Epithelial cell of alveolus of lung (primary cell): Measurements from ENCODE around the gene SRSF8. TPM values are rescaled to one million over a fixed set of nuclear protein-coding genes. Genes with fewer than 3 reads are reported as not detected.

Source experiments
- total RNA-seq: library from RNA; depleted of rRNA; stranded (reverse); fragments of >200 nt; gene quantifications from 2 replicates; pipeline ENCODE4 v1.2.1, GENCODE V29; 2015

Gene SRSF8, protein sequence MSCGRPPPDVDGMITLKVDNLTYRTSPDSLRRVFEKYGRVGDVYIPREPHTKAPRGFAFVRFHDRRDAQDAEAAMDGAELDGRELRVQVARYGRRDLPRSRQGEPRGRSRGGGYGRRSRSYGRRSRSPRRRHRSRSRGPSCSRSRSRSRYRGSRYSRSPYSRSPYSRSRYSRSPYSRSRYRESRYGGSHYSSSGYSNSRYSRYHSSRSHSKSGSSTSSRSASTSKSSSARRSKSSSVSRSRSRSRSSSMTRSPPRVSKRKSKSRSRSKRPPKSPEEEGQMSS
- 16.0 and 22.1 TPM in 2 replicates for total RNA-seq

DNA sequence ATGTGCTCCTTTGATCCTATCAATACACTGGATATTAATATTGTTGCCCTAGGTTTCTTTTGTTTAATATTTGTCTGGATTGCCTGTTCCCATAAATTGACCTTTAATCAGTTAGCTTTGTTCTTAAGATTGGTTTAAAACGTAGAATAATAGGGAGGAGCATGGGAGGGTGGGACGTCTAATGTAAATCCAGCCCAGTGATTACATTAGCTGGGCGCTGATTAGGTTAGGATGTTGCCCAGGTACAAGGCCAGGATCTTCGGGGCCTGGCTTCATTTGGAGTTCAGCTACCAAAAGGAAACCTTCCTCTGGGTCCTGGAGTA lies at the start of gene SRSF8:
Gene SRSF8, plus strand, starts transcription at position 204 of the 323 bp plus-strand sequence. CDS start 308 bp downstream, outside the sequence.

DNA sequence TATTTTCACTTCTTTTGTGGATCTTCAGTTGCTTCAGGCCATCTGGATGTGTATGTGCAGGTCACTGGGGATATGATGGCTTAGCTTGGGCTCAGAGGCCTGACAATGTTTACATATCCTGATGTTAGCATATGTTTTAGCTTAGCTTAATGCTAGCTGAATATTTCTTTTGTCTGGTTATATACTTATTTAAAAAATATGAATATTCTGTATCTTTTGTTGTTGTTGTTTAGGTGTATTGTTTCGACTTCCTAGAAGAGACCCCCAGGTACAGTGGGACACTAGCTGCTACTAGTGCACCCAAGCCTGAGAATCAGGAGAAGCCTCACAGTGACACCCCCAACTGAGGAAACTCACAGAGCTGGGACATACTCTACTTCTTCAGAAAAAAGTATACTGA lies 41.8 kb upstream of the SRSF8 start, which contains the start of gene KDM4E:
Gene KDM4E, plus strand, starts transcription at position 301 of the 400 bp plus-strand sequence. CDS start 300 bp downstream, outside the sequence.

DNA sequence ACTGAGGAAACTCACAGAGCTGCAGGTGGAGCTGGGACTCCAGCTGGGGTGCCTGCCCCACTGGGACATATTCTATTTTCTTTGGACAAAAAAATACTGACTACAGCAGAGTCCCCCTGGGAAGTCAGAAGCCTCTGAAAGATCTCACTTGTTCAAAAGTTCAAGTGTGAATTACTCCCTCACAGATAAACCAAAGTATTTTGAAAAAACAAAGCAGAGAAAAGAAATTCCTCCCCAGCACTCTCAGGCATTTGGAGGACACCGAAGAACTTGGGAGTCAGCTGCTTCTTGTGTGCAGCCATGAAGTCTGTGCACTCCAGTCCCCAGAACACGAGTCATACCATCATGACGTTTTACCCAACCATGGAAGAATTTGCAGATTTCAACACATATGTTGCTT lies 17.6 kb upstream of the SRSF8 start, which contains the start of gene KDM4F:
Gene KDM4F, plus strand, starts transcription at position 301 of the 400 bp plus-strand sequence.

DNA sequence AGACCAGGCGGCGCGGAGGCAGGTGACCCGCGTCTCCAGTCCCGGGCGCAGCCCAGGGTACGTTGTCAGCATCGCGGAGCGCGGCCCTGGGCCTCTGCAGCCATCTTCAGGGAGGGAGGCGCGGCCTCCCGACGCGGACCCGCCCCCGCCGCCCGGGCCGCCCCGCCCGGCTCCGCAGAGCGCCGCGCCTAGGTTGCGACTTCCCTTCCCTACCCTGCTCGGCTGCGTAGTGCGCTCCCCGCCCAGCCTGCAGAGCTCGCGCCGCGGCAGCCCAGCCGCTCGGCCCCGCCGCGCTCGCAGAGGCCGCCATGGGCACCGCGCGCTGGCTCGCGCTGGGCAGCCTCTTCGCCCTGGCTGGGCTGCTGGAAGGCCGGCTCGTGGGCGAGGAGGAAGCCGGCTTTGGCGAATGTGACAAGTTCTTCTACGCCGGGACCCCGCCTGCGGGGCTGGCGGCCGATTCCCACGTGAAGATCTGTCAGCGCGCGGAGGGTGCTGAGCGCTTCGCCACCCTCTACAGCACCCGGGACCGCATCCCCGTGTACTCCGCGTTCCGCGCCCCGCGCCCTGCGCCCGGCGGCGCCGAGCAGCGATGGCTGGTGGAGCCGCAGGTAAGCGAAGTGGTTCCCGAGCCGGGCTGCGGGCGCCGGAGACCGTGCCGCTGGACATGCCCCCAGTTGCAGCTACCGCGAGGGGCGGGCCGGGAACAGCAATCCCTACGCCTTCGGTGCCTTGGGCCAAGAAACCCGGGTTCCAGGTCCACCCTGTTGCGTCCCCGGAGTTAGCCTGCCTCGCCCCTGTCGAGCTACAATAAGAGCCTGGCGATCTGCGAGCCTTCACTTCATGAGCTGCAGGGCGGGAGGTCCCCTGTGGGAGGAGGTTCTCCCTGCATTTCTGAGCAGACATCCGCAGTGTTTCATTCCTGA lies 23.2 kb downstream of the SRSF8 start, which contains the start of gene ENDOD1:
Gene ENDOD1, plus strand, starts transcription at position 227 of the 923 bp plus-strand sequence. Its CDS starts 82 bp downstream, at position 309.

Other genes starting within 250 kb of the SRSF8 start
- gene CWC15, start 93.4 kb upstream of the SRSF8 start, total RNA-seq: 32.1 and 54.4 TPM in 2 replicates
- gene KDM4D, start 93.2 kb upstream of the SRSF8 start, total RNA-seq: 0.80 and 2.1 TPM in 2 replicates
- gene KDM4E, start 41.7 kb upstream of the SRSF8 start, total RNA-seq: not detected in 2 replicates
- gene KDM4F, start 17.5 kb upstream of the SRSF8 start, total RNA-seq: not detected in 2 replicates
- gene ENDOD1, start 22.9 kb downstream of the SRSF8 start, total RNA-seq: 7.6 and 20.7 TPM in 2 replicates
- gene SESN3, start 164.3 kb downstream of the SRSF8 start, total RNA-seq: 4.7 and 16.9 TPM in 2 replicates